DOHH2 (cell line): Measurements from ENCODE around the gene CFTR.

Source experiments
- EZH2phosphoT487 ChIP-seq: fragments of 200-600 bp; sonication (generic); IDR thresholded peaks from 2 replicates; pipeline ENCODE4 v1.6.1; 2017; ENCODE audit warnings: borderline replicate concordance, mild to moderate bottlenecking, antibody characterized with exemption, low read length, moderate library complexity, mixed read lengths
- TF ChIP-seq, protein P1 (sequence below): fragments of 200-600 bp; sonication (generic); IDR thresholded peaks from one replicate; pipeline ENCODE4 v1.5.1; 2014; ENCODE audit warnings: antibody characterized with exemption, mild to moderate bottlenecking, low read depth, low read length; ENCODE audit not compliant: poor library complexity, severe bottlenecking

DNA sequence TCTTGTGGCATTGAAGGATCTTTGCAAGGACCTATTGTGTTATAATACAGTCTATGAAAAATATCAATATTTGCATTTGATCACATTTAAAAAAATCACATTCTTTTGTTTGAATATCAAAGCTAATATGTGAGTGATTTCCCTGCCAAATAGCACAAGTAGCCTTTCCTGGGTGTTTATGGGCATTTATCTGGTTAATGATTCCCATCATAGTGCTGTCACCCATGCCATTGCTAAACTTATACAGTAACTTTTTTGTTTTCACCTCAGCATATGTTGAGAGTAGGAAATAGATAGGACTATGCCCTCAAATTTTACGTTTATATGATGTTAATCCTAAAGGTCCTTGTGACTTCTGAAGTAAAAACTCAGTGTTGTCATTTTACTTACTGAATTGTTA lies 136.9 kb downstream of the CFTR start:
- TF ChIP-seq, protein P1, sequence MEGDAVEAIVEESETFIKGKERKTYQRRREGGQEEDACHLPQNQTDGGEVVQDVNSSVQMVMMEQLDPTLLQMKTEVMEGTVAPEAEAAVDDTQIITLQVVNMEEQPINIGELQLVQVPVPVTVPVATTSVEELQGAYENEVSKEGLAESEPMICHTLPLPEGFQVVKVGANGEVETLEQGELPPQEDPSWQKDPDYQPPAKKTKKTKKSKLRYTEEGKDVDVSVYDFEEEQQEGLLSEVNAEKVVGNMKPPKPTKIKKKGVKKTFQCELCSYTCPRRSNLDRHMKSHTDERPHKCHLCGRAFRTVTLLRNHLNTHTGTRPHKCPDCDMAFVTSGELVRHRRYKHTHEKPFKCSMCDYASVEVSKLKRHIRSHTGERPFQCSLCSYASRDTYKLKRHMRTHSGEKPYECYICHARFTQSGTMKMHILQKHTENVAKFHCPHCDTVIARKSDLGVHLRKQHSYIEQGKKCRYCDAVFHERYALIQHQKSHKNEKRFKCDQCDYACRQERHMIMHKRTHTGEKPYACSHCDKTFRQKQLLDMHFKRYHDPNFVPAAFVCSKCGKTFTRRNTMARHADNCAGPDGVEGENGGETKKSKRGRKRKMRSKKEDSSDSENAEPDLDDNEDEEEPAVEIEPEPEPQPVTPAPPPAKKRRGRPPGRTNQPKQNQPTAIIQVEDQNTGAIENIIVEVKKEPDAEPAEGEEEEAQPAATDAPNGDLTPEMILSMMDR = no peak
- no peak for TF ChIP-seq EZH2phosphoT487
